Measurements from ENCODE around the gene SORL1. TPM values are rescaled to one million over a fixed set of nuclear protein-coding genes. Genes with fewer than 3 reads are reported as not detected.

Gene SORL1
- total and polyA plus RNA-seq, 9 of the 15 experiments (the other 6 are each of a cell fraction or from before 2014, with no cell fraction given), result 0.01 to 0.66 TPM; not detected in 7

GRCh38 chr11:121535129-121535796, 83.1 kb downstream of the SORL1 start:
- 0% methylated on average over 5 of the region's 6 CpGs for WGBS (ENCODE audit: insufficient coverage, low coverage, missing lambda C conversion rate)
- BruUV-seq (replicated peaks), result no TSS peak
- Histone ChIP-seq H3K4me3 (no peak overlapping the region), H2AFZ (ENCODE audit: low read depth, low read length) (no peak overlapping the region), H3K4me2 (ENCODE audit: insufficient read depth, low read length) (no peak overlapping the region), H3K4me1 (replicated peaks in 1 of 2; ENCODE audit: control insufficient read depth in 2 of 2, insufficient read depth in 2 of 2, low read length in 2 of 2) (no peaks in the 10 kb centered on the region), H3K27ac (ENCODE audit: extremely low read depth, low read depth, low read length) (no peak overlapping the region), H4K20me1 (replicated peaks; ENCODE audit: control insufficient read depth, insufficient read depth, low read length) (no peaks in the 10 kb centered on the region), H3K27me3 (ENCODE audit: control insufficient read depth in 2 of 2, insufficient read depth in 2 of 2, low read length in 2 of 2) (no peaks in the 10 kb centered on the region), H3K9me3 (replicated peaks; ENCODE audit: control insufficient read depth, insufficient read depth, low read depth, low read length) (no peaks in the 10 kb centered on the region), H3K9ac (ENCODE audit: insufficient read depth in 1 of 2, low read depth in 2 of 2, low read length in 2 of 2) (no peak overlapping the region), H3K9me1 (ENCODE audit: control insufficient read depth, insufficient read depth, low read length) (no peaks in the 10 kb centered on the region), H3K79me2 (ENCODE audit: control insufficient read depth, insufficient read depth, low read length) (no peaks in the 10 kb centered on the region), H3K36me3 (ENCODE audit: control insufficient read depth, insufficient read depth, low read length) (no peaks in the 10 kb centered on the region)
- in situ Hi-C loops (cut with MboI) (no loop called here), intact Hi-C loops (cut with micrococcal nuclease) (no loop called here)
- no peak for DNase-seq (ENCODE audit: extremely low read depth in 1 of 4, low spot score in 3 of 4)
- CTCF ChIA-PET (ENCODE audit: low intra/inter-chr PET ratio), result no interaction called here
- no peak for ATAC-seq
- no peak for TF ChIP-seq TCF15 (CRISPR knock-in tag; IDR thresholded peaks at IDR 0.05)
- FAIRE-seq, result no peak
- POLR2A ChIA-PET, result no interaction called here

GRCh38 chr11:121536126-121536525, 84.0 kb downstream of the SORL1 start:
- FAIRE-seq (no peak), DNase-seq (ENCODE audit: extremely low read depth in 1 of 4, low spot score in 3 of 4) (no peak), ATAC-seq (no peak)
- Histone ChIP-seq H3K9me1 (ENCODE audit: control insufficient read depth, insufficient read depth, low read length) (no peaks in the 10 kb centered on the region), H3K4me2 (ENCODE audit: insufficient read depth, low read length) (no peak overlapping the region), H3K4me1 (replicated peaks in 1 of 2; ENCODE audit: control insufficient read depth in 2 of 2, insufficient read depth in 2 of 2, low read length in 2 of 2) (no peaks in the 10 kb centered on the region), H3K27ac (ENCODE audit: extremely low read depth, low read depth, low read length) (no peak overlapping the region), H3K4me3 (no peak overlapping the region), H3K27me3 (ENCODE audit: control insufficient read depth in 2 of 2, insufficient read depth in 2 of 2, low read length in 2 of 2) (no peaks in the 10 kb centered on the region), H2AFZ (ENCODE audit: low read depth, low read length) (no peak overlapping the region), H3K79me2 (ENCODE audit: control insufficient read depth, insufficient read depth, low read length) (no peaks in the 10 kb centered on the region), H3K9me3 (replicated peaks; ENCODE audit: control insufficient read depth, insufficient read depth, low read depth, low read length) (no peaks in the 10 kb centered on the region), H3K36me3 (ENCODE audit: control insufficient read depth, insufficient read depth, low read length) (no peaks in the 10 kb centered on the region), H3K9ac (ENCODE audit: insufficient read depth in 1 of 2, low read depth in 2 of 2, low read length in 2 of 2) (no peak overlapping the region), H4K20me1 (replicated peaks; ENCODE audit: control insufficient read depth, insufficient read depth, low read length) (no peaks in the 10 kb centered on the region)
- WGBS (ENCODE audit: insufficient coverage, low coverage, missing lambda C conversion rate), result 2% methylated on average over 5 of the region's 6 CpGs
- ChIA-PET POLR2A (no interaction called here), CTCF (ENCODE audit: low intra/inter-chr PET ratio) (no interaction called here)
- BruUV-seq (replicated peaks), result no TSS peak
- intact Hi-C loops (cut with micrococcal nuclease), result no loop called here
- in situ Hi-C loops (cut with MboI), result no loop called here
- TF ChIP-seq STAG1 (CRISPR knock-in tag; IDR thresholded peaks at IDR 0.05; ENCODE audit: borderline replicate concordance) (no peak), GABPB1 (CRISPR knock-in tag; IDR thresholded peaks at IDR 0.05) (no peak), MED1 (CRISPR knock-in tag; IDR thresholded peaks at IDR 0.05; ENCODE audit: borderline replicate concordance) (no peak), HNRNPK (IDR thresholded peaks at IDR 0.05; ENCODE audit: low read depth, low read length, poor library complexity, severe bottlenecking) (no peak), ZNF280A (IDR thresholded peaks at IDR 0.05; ENCODE audit: low read depth, partially characterized antibody) (no peak), SRSF1 (IDR thresholded peaks at IDR 0.05; ENCODE audit: low read depth, low read length) (no peak), ELK1 (CRISPR knock-in tag; IDR thresholded peaks at IDR 0.05) (no peak), CBX5 (IDR thresholded peaks at IDR 0.05; ENCODE audit: borderline replicate concordance, low read depth) (no peak), STAT5B (CRISPR knock-in tag; IDR thresholded peaks at IDR 0.05) (no peak)
- TF ChIP-seq, protein P1, sequence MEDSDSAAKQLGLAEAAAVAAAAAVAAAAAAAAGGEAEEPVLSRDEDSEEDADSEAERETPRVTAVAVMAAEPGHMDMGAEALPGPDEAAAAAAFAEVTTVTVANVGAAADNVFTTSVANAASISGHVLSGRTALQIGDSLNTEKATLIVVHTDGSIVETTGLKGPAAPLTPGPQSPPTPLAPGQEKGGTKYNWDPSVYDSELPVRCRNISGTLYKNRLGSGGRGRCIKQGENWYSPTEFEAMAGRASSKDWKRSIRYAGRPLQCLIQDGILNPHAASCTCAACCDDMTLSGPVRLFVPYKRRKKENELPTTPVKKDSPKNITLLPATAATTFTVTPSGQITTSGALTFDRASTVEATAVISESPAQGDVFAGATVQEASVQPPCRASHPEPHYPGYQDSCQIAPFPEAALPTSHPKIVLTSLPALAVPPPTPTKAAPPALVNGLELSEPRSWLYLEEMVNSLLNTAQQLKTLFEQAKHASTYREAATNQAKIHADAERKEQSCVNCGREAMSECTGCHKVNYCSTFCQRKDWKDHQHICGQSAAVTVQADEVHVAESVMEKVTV (CRISPR knock-in tag; IDR thresholded peaks at IDR 0.05), result no peak
